A549 (cell line): ENCODE data around the gene CGRRF1. TPM values are rescaled to one million over a fixed set of nuclear protein-coding genes. Genes with fewer than 3 reads are reported as not detected.

ENCODE experiments used
- ATAC-seq, 2 experiments: fragments of 200-7000 bp in 1 of 2; fragments of >200 bp in 1 of 2; cut with Nextera tagmentation in 1 of 2; cut with Tn5 transposase in 1 of 2; 3 replicates each; pipeline versions ENCODE4 v1.8.0 to v1.9.1; 2018 to 2020; ENCODE audit warnings: mild to moderate bottlenecking in 1 of 2, moderate library complexity in 1 of 2
- CTCF ChIA-PET: fragments of 300-600 bp; sonication (Branson Sonifier 250); formaldehyde crosslinking; extraction: SDS; loops from one replicate; lab custom pipeline; 2021; ENCODE audit warnings: antibody characterized with exemption, inconsistent platforms; lab: Yijun Ruan, JAX
- POLR2A ChIA-PET: fragments of 350-600 bp; formaldehyde crosslinking; extraction: SDS; loops from one replicate; lab custom pipeline; 2021; ENCODE audit warnings: antibody characterized with exemption, inconsistent platforms; lab: Yijun Ruan, JAX
- DNase-seq, 2 experiments: peaks; one replicate each; pipeline versions ENCODE4 v3.0.0 to v3.0.0-alpha.2; 2011 to 2016; ENCODE audit warnings: low read depth in 1 of 2, low spot score in 1 of 2
- FAIRE-seq: peaks from 2 replicates; lab custom pipeline; 2011; peaks lifted over from hg19 to GRCh38; lab: Jason Lieb, UNC
- H3K27ac ChIP-seq, 2 experiments: fragments of >200 bp; sonication (Bioruptor Twin); formaldehyde crosslinking; 3 replicates each; pipeline ENCODE4 v1.5.1; 2016 to 2017
- H3K4me1 ChIP-seq: fragments of >200 bp; sonication (Bioruptor Twin); formaldehyde crosslinking; 3 replicates; pipeline ENCODE4 v1.6.1; 2016
- H3K4me2 ChIP-seq: fragments of >200 bp; sonication (Bioruptor Twin); formaldehyde crosslinking; 3 replicates; pipeline ENCODE4 v1.6.1; 2016
- H3K4me3 ChIP-seq: fragments of >200 bp; sonication (Bioruptor Twin); formaldehyde crosslinking; 3 replicates; pipeline ENCODE4 v1.5.1; 2016
- H3K9me3 ChIP-seq: fragments of >200 bp; sonication (Bioruptor Twin); formaldehyde crosslinking; 3 replicates; pipeline ENCODE4 v1.6.1; 2016
- CEBPB ChIP-seq, 2 experiments: fragments of >200 bp in 1 of 2; sonication (Bioruptor Twin) in 1 of 2; formaldehyde crosslinking in 1 of 2; IDR thresholded peaks; 2 replicates each; pipeline ENCODE4 v1.6.1; 2012 to 2016
- CHD4 ChIP-seq: fragments of 200-600 bp; sonication (generic); IDR thresholded peaks from 2 replicates; pipeline ENCODE4 v1.6.1; 2016; ENCODE audit warnings: antibody characterized with exemption, mild to moderate bottlenecking, borderline replicate concordance
- HMGXB4 ChIP-seq: fragments of 250-450 bp; sonication (Bioruptor Pico); IDR thresholded peaks from 2 replicates; pipeline ENCODE4 v1.5.0; 2021; ENCODE audit warnings: mild to moderate bottlenecking, moderate library complexity, borderline replicate concordance
- MAFK ChIP-seq: fragments of 450-650 bp; IDR thresholded peaks from 2 replicates; pipeline ENCODE4 v1.6.1; 2014; ENCODE audit not compliant: partially characterized antibody
- MAZ ChIP-seq: fragments of 150-350 bp; IDR thresholded peaks from 2 replicates; pipeline ENCODE4 v1.6.1; 2014; ENCODE audit warnings: antibody characterized with exemption, low read depth, low read length, borderline replicate concordance
- NR3C1 ChIP-seq: fragments of >200 bp; sonication (Bioruptor Twin); formaldehyde crosslinking; IDR thresholded peaks from 3 replicates; pipeline ENCODE4 v1.6.1; 2017
- RCOR1 ChIP-seq: fragments of 150-350 bp; IDR thresholded peaks from 2 replicates; pipeline ENCODE4 v1.6.1; 2014; ENCODE audit warnings: antibody characterized with exemption, low read length, low read depth
- TFCP2L1 ChIP-seq: fragments of 250-450 bp; sonication (Bioruptor Pico); IDR thresholded peaks from 2 replicates; pipeline ENCODE4 v1.5.0; 2021; ENCODE audit warnings: mild to moderate bottlenecking
- ZFP36 ChIP-seq: fragments of 450-650 bp; IDR thresholded peaks from 2 replicates; pipeline ENCODE4 v1.6.1; 2014; ENCODE audit warnings: borderline replicate concordance; ENCODE audit not compliant: partially characterized antibody
- ZSCAN20 ChIP-seq: fragments of 250-450 bp; sonication (Bioruptor Pico); IDR thresholded peaks from 2 replicates; pipeline ENCODE4 v1.8.0; 2022; ENCODE audit warnings: mild to moderate bottlenecking, moderate library complexity
- WGBS: methylation state at CpG from one replicate; pipeline ENCODE4 v1.1.6; 2017; ENCODE audit errors: missing lambda C conversion rate; 5-methylcytosine and 5-hydroxymethylcytosine counted together
- polyA plus RNA-seq, 4 experiments: library from polyadenylated mRNA; depleted of rRNA in 3 of 4; stranded (reverse); fragments of >200 nt; fragmentation: RNase III in 1 of 4; extraction: RNeasy Plus Mini Kit Qiagen cat#74134 plus additional on column Dnase treatment in 1 of 4; gene quantifications; 2 replicates in 3 of 4; 3 replicates in 1 of 4; pipeline ENCODE4 v1.2.3, GENCODE V29; 2011 to 2017
- TF ChIP-seq, protein P1 (sequence below): IDR thresholded peaks from 2 replicates; pipeline ENCODE4 v1.6.1; 2012; ENCODE audit warnings: low read depth, borderline replicate concordance
- TF ChIP-seq, protein P2 (sequence below): fragments of 250-450 bp; sonication (Bioruptor Pico); IDR thresholded peaks from 2 replicates; pipeline ENCODE4 v1.5.0; 2020; ENCODE audit warnings: low read depth, mild to moderate bottlenecking, moderate library complexity
- TF ChIP-seq, protein P3 (sequence below): fragments of >200 bp; sonication (Bioruptor Twin); formaldehyde crosslinking; IDR thresholded peaks from 3 replicates; pipeline ENCODE4 v1.6.1; 2016

The CGRRF1 gene
- polyA plus RNA-seq, 2 of the 4 experiments (the other 2 are of a cell fraction) = 15.8 to 35.4 TPM

- ChIA-PET CTCF (interaction anchor here (0.7 to 8.0 kb wide), 7 partner anchors 9 to 255 kb away, joined by 3 to 66 read pairs (median 3); partner anchors contain the start of gene CGRRF1), POLR2A (interaction anchor here (2.7 kb wide), 1 partner anchor 20 kb away, joined by 13 read pairs; the partner anchor contains the start of gene CGRRF1)
Measured at GRCh38 chr14:54489731-54490444, 19.8 kb upstream of the CGRRF1 start.

DNA sequence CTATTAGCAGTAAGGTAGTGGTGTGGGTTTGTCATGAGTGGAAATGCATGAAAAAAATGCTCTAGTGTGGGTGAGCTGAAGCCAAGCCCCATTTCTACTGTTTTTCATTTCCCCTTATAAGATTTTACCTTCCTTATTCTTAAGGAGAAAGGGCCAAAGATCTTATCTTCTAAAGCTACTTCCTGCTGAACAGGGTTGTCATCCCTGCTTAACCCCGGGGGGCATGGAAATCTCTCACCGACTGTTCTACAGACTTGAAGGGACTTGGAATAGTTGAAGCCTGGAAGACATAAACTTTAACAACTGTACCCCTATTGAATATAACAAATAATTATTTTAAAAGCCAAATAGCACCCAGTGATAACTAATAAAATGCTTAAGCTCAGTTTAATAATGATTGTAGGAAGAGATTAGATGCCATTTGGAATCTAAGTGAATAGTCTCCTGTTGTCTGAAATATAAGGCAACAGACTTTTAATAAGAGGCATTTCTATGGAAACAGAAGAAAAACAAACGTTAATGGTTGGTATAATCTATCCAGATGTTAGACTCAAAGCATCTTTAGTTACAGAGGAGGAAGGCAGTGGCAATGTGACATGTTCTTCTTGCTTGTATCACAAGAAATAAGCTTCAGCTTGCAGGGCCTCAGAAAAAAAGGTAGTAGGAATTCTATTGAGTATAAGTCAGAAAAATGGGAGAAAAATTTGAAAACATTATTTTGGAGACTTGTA is 19.1 kb upstream of the CGRRF1 start:
- TF ChIP-seq CHD4 = no peak
- TF ChIP-seq CEBPB (IDR thresholded peaks at IDR 0.05) = no peak
- no peak for TF ChIP-seq ZFP36
- TF ChIP-seq, protein P1, sequence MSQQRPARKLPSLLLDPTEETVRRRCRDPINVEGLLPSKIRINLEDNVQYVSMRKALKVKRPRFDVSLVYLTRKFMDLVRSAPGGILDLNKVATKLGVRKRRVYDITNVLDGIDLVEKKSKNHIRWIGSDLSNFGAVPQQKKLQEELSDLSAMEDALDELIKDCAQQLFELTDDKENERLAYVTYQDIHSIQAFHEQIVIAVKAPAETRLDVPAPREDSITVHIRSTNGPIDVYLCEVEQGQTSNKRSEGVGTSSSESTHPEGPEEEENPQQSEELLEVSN = no peak
- no peak for TF ChIP-seq HMGXB4
- no peak for TF ChIP-seq TFCP2L1 (CRISPR knock-in tag)
- TF ChIP-seq, protein P2, sequence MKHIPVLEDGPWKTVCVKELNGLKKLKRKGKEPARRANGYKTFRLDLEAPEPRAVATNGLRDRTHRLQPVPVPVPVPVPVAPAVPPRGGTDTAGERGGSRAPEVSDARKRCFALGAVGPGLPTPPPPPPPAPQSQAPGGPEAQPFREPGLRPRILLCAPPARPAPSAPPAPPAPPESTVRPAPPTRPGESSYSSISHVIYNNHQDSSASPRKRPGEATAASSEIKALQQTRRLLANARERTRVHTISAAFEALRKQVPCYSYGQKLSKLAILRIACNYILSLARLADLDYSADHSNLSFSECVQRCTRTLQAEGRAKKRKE (CRISPR knock-in tag) = no peak
- TF ChIP-seq MAFK = no peak
- TF ChIP-seq NR3C1 = no peak
- TF ChIP-seq RCOR1 = no peak
- DNase-seq = no peak
- Histone ChIP-seq H3K27ac (no peak overlapping the region), H3K4me2 (no peak overlapping the region), H3K4me1 (peaks cover 18% of the 10 kb centered on the region; the same call in 2 of the 3 replicates), H3K9me3 (no peaks in the 10 kb centered on the region), H3K4me3 (no peak overlapping the region)
- ChIA-PET CTCF (interaction anchor here (1.2 to 8.0 kb wide), 2 partner anchors 10 to 18 kb away, joined by 4 to 66 read pairs; partner anchors contain the start of gene CGRRF1), POLR2A (no interaction called here)
- WGBS = 61% methylated on average over 3 of the region's 3 CpGs
- ATAC-seq = no peak
- FAIRE-seq = no peak

More at GRCh38 chr14:54489731-54490444, 19.8 kb upstream of the CGRRF1 start:
- Histone ChIP-seq H3K4me3 (peak overlapping the region; percentile 84), H3K4me1 (peaks cover 18% of the 10 kb centered on the region; the same call in 2 of the 3 replicates), H3K27ac (peak overlapping the region; percentile 95 to 98), H3K9me3 (no peaks in the 10 kb centered on the region), H3K4me2 (peak overlapping the region; percentile 87)
- DNase-seq (no peak), ATAC-seq (no peak), FAIRE-seq (no peak)
- WGBS = 95% methylated on average over 4 of the region's 4 CpGs
- TF ChIP-seq, protein P3, sequence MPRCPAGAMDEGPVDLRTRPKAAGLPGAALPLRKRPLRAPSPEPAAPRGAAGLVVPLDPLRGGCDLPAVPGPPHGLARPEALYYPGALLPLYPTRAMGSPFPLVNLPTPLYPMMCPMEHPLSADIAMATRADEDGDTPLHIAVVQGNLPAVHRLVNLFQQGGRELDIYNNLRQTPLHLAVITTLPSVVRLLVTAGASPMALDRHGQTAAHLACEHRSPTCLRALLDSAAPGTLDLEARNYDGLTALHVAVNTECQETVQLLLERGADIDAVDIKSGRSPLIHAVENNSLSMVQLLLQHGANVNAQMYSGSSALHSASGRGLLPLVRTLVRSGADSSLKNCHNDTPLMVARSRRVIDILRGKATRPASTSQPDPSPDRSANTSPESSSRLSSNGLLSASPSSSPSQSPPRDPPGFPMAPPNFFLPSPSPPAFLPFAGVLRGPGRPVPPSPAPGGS = no peak
- TF ChIP-seq ZSCAN20 = no peak
- TF ChIP-seq MAFK = peak; percentile 23
- TF ChIP-seq MAZ = no peak
- TF ChIP-seq, protein P1 = no peak
- no peak for TF ChIP-seq CHD4
